Eye (tissue), 1 donor: ENCODE results near the gene PPP2R5E.
A peak's percentile ranks its signal among the peaks of the same experiment; 100 is the strongest.

ENCODE experiments used
- DNase-seq: peaks from one replicate; pipeline ENCODE4 v3.0.0-alpha.2; 2015

Gene PPP2R5E

GRCh38 chr14:63362389-63362819 is 180.8 kb downstream of the PPP2R5E start:
- peak; percentile 71 for DNase-seq

DNA sequence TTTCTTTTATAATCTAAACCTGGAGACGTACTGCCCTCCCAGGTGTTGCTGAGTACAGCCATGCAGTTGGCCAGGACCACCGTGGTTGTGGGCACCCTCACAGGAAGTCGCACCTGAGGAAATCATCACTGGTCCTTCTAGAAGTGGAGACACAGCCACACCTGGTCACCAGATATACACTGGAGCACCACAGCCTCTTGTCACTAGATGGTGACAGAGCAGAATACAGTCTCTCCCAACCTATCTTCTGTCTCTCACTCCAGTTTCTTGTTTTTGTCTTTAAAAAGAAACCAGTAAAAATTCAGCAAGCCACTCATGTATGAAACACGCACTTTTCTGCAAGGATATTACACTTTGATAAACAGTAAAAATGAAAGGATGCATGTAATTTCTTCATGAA is 181.4 kb downstream of the PPP2R5E start:
- DNase-seq: no peak

DNA sequence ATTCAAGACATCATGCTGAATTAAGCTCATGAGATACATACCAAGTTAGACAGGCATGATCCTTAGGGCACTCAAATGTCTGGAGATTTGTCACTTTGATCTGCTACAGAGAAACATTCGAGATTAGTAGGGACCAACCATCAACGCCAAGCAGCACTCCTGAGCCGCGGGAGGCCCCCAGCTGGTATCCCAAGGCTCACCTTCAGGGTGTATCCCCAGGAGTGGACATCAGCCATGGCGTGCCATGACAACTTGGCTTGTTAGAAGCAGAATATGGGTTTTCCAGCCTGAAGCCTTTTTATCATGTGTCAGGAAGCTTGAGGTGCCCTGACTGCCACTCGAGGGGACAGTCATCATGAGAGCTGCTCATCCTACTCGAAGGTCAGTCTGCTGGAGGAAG is 185.3 kb downstream of the PPP2R5E start:
- peak; percentile 12 for DNase-seq

- no peak for DNase-seq
These were observed 197.4 kb downstream of the PPP2R5E start for GRCh38 chr14:63345826-63346225.

- no peak for DNase-seq
These were observed 198.8 kb downstream of the PPP2R5E start for GRCh38 chr14:63344336-63344735.

DNA sequence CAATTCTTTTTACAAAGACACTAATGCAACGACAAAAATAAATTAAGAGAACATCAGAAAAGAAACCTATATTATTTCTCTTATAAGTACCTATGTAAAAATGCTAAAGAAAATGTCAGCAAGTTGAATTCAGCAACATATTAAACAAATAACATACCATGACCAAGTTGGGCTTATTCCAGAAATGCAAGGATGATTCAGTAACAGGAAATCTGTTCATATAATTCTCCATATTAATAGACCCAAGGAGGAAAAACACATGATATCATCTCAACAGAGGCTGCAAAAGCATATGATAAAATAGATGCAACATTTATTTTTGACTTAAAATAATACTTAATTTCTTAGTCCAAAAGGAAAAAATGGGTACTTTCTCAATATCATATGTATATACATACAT is 199.3 kb downstream of the PPP2R5E start:
- no peak for DNase-seq

DNA sequence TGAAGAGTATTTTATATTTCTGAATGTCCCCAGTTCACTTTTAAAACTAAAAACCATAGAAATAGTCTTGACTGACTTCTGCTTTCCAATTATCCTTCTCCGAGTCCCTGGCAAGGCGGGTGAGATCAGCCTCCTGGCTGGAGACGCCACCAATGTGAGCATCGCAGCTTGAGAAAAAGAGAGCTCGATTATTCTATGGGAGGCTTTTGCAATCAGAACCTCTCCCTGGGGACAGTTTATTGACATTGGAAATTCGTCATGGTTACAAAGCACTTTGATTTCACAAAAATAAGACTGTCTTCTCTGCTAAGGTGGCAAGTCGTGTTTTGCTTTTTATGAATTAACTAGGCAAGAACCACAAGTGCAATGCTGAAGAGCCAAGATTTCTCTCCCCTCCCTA is 200.8 kb downstream of the PPP2R5E start:
- DNase-seq: no peak

GRCh38 chr14:63328787-63329737 is 214.1 kb downstream of the PPP2R5E start:
- no peak for DNase-seq

GRCh38 chr14:63326840-63327239 is 216.3 kb downstream of the PPP2R5E start:
- DNase-seq: peak; percentile 25

- DNase-seq: peak; percentile 19
These were observed 220.1 kb downstream of the PPP2R5E start for GRCh38 chr14:63322897-63323573.

DNA sequence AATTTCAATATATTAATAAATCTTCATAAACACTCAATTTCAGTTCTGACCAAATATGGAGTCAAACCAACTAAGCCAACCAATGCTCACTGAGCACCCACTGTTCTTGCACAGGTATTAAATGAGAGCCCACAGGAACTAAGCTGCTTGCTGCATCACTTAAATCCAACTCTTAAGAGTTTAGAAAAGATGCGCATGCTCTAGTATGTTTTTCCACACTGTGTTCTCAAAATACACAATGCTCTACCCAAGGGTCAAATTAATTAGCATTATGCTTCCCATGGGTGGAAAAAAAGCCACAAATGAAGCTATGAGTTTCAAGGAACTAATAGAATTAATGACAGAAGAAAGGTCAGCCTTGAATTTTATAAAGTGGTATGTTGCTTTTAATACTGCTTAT is 220.7 kb downstream of the PPP2R5E start:
- DNase-seq: no peak
